GM23338 (cell line): Measurements from ENCODE around the gene EXOC2. TPM values are rescaled to one million over a fixed set of nuclear protein-coding genes. Genes with fewer than 3 reads are reported as not detected.

Experiments used
- ATAC-seq: fragments of 200-7000 bp; cut with Tn5 transposase; 3 replicates; pipeline ENCODE4 v1.9.1; 2020
- DNase-seq: peaks from one replicate; pipeline ENCODE4 v3.0.0-alpha.2; 2015; ENCODE audit warnings: low spot score
- H2AFZ ChIP-seq: fragments of 200-600 bp; sonication (generic); 2 replicates; pipeline ENCODE4 v1.8.0; 2016; ENCODE audit warnings: antibody characterized with exemption, mild to moderate bottlenecking, moderate library complexity
- H3F3A ChIP-seq: fragments of 200-600 bp; sonication (generic); replicated peaks from 2 replicates; pipeline ENCODE4 v1.8.0; 2017; ENCODE audit warnings: antibody characterized with exemption, mixed run types, low read depth
- H3K27ac ChIP-seq: fragments of 200-600 bp; sonication (generic); 2 replicates; pipeline ENCODE4 v1.6.1; 2016; ENCODE audit warnings: low read depth
- H3K27me3 ChIP-seq: fragments of 200-600 bp; sonication (generic); 2 replicates; pipeline ENCODE4 v1.8.0; 2016; ENCODE audit warnings: mild to moderate bottlenecking, mixed run types, moderate library complexity; ENCODE audit not compliant: insufficient read depth
- H3K36me3 ChIP-seq: fragments of 200-600 bp; sonication (generic); 2 replicates; pipeline ENCODE4 v1.8.0; 2016; ENCODE audit warnings: mild to moderate bottlenecking; ENCODE audit not compliant: insufficient read depth
- H3K4me1 ChIP-seq: fragments of 200-600 bp; sonication (generic); 2 replicates; pipeline ENCODE4 v1.8.0; 2016; ENCODE audit warnings: mild to moderate bottlenecking, moderate library complexity; ENCODE audit not compliant: insufficient read depth
- H3K4me2 ChIP-seq: fragments of 200-600 bp; sonication (generic); 2 replicates; pipeline ENCODE4 v1.7.1; 2017; ENCODE audit warnings: mixed run types
- H3K4me3 ChIP-seq: fragments of 200-600 bp; sonication (generic); 2 replicates; pipeline ENCODE4 v1.6.1; 2016; ENCODE audit warnings: mixed run types
- H3K79me2 ChIP-seq: fragments of 200-600 bp; sonication (generic); replicated peaks from 2 replicates; pipeline ENCODE4 v1.8.0; 2017; ENCODE audit warnings: mild to moderate bottlenecking; ENCODE audit not compliant: insufficient read depth
- H3K9me2 ChIP-seq: fragments of 200-600 bp; sonication (generic); 2 replicates; pipeline ENCODE4 v1.8.0; 2017; ENCODE audit not compliant: insufficient read depth
- H4K20me1 ChIP-seq: fragments of 200-600 bp; sonication (generic); replicated peaks from 2 replicates; pipeline ENCODE4 v1.8.0; 2017; ENCODE audit warnings: mild to moderate bottlenecking; ENCODE audit not compliant: insufficient read depth
- H3K27ac Mint-ChIP-seq: 2 replicates; pipeline ENCODE4 v1.8.0; 2020; ENCODE audit warnings: inconsistent platforms, mild to moderate bottlenecking, moderate library complexity, mixed read lengths
- H3K27me3 Mint-ChIP-seq: 3 replicates; pipeline ENCODE4 v1.8.0; 2022; ENCODE audit warnings: low read depth, mild to moderate bottlenecking, moderate library complexity, mixed read lengths, inconsistent platforms; ENCODE audit not compliant: insufficient read depth, poor library complexity
- H3K36me3 Mint-ChIP-seq: 3 replicates; pipeline ENCODE4 v1.8.0; 2021; ENCODE audit warnings: low read depth, mild to moderate bottlenecking, inconsistent platforms, moderate library complexity, mixed read lengths
- H3K4me1 Mint-ChIP-seq: 3 replicates; pipeline ENCODE4 v1.8.0; 2020; ENCODE audit warnings: mild to moderate bottlenecking, inconsistent platforms, mixed read lengths
- H3K4me3 Mint-ChIP-seq: 3 replicates; pipeline ENCODE4 v1.8.0; 2021; ENCODE audit warnings: moderate library complexity, mild to moderate bottlenecking, inconsistent platforms, mixed read lengths
- H3K9me3 Mint-ChIP-seq: 3 replicates; pipeline ENCODE4 v1.8.0; 2020; ENCODE audit warnings: moderate library complexity, mild to moderate bottlenecking, inconsistent platforms, mixed read lengths
- CREB1 ChIP-seq: fragments of 250-450 bp; sonication (Bioruptor Pico); IDR thresholded peaks from 2 replicates; pipeline ENCODE4 v1.5.0; 2020; ENCODE audit warnings: low read depth, mild to moderate bottlenecking, moderate library complexity
- ETS1 ChIP-seq: IDR thresholded peaks from 2 replicates; pipeline ENCODE4 v1.6.1; 2016; ENCODE audit warnings: antibody characterized with exemption
- EZH2 ChIP-seq: fragments of 200-600 bp; sonication (generic); IDR thresholded peaks from one replicate; pipeline ENCODE4 v1.8.0; 2017; ENCODE audit warnings: antibody characterized with exemption, mild to moderate bottlenecking, low read depth; ENCODE audit not compliant: unreplicated experiment
- NANOG ChIP-seq: IDR thresholded peaks from 2 replicates; pipeline ENCODE4 v1.6.1; 2016; ENCODE audit warnings: antibody characterized with exemption, borderline replicate concordance
- POLR2AphosphoS5 ChIP-seq: IDR thresholded peaks from 2 replicates; pipeline ENCODE4 v1.6.1; 2016; ENCODE audit warnings: antibody characterized with exemption, low read depth
- ZNF114 ChIP-seq: fragments of 250-450 bp; sonication (Bioruptor Pico); IDR thresholded peaks from 2 replicates; pipeline ENCODE4 v1.5.0; 2020; ENCODE audit warnings: mild to moderate bottlenecking, moderate library complexity
- polyA plus RNA-seq: library from polyadenylated mRNA; unstranded; fragments of >200 nt; fragmentation: Nextera tagmentation; extraction: Ambion mirVana; gene quantifications from 2 replicates; pipeline ENCODE4 v1.2.1, GENCODE V29; 2016
- total RNA-seq: library from RNA; depleted of rRNA; stranded (reverse); fragments of >200 nt; shearing (Covaris generic); gene quantifications from 2 replicates; pipeline ENCODE4 v1.2.3, GENCODE V29; 2014
- TF ChIP-seq, protein P1 (sequence below), 2 experiments: fragments of 200-600 bp in 1 of 2; sonication (generic) in 1 of 2; conservative IDR thresholded peaks; 2 replicates each; pipeline versions ENCODE4 v1.5.1 to v1.6.1; 2016 to 2017; ENCODE audit warnings: antibody characterized with exemption in 2 of 2, low read depth in 2 of 2, mild to moderate bottlenecking in 2 of 2, moderate library complexity in 1 of 2
- TF ChIP-seq, protein P2 (sequence below): IDR thresholded peaks from one replicate; pipeline ENCODE4 v1.6.1; 2018; ENCODE audit warnings: antibody characterized with exemption; ENCODE audit not compliant: unreplicated experiment

EXOC2 gene
- total and polyA plus RNA-seq, 2 experiments from 2014 or later: 28.7 to 93.6 TPM

DNA sequence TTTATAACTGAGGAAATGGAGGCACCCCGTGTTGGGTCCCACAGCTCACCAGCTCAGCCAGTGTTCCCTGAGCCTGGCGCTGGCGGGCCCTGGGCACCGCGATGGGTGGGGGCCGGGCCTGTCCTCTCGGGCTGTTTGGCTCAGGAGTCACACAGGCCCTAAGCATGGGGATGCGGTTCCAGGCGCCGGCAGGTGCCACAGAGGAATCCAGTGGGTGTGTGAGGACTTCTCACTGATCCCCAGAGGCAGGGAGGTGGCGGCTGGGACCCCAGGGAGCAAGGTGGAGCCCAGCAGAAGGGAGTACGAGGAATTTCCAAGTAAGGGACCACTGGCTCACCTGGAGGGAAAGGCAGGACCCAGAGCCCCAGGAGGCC, 243.9 kb downstream of the EXOC2 start:
- Histone ChIP-seq H3K27ac (no peak overlapping the region), H3K4me1 (no peaks in the 10 kb centered on the region), H3K79me2 (no peaks in the 10 kb centered on the region), H3K4me2 (no peak overlapping the region), H3K36me3 (no peaks in the 10 kb centered on the region), H3K9me2 (no peaks in the 10 kb centered on the region), H2AFZ (no peak overlapping the region), H3K27me3 (no peaks in the 10 kb centered on the region), H3K4me3 (no peak overlapping the region), H4K20me1 (no peaks in the 10 kb centered on the region), H3F3A (no peaks in the 10 kb centered on the region)
- DNase-seq (no peak), ATAC-seq (no peak)
- H3K27ac Mint-ChIP-seq: no peak overlapping the region
- H3K4me3 Mint-ChIP-seq: no peak overlapping the region
- peaks cover 20% of the 10 kb centered on the region for H3K36me3 Mint-ChIP-seq
- no peak for TF ChIP-seq EZH2
- TF ChIP-seq ZNF114 (CRISPR knock-in tag): no peak
- H3K27me3 Mint-ChIP-seq: peaks cover 6% of the 10 kb centered on the region
- peaks cover 34% of the 10 kb centered on the region for H3K9me3 Mint-ChIP-seq
- H3K4me1 Mint-ChIP-seq: peaks cover 6% of the 10 kb centered on the region; the same call in 2 of the 3 replicates

DNA sequence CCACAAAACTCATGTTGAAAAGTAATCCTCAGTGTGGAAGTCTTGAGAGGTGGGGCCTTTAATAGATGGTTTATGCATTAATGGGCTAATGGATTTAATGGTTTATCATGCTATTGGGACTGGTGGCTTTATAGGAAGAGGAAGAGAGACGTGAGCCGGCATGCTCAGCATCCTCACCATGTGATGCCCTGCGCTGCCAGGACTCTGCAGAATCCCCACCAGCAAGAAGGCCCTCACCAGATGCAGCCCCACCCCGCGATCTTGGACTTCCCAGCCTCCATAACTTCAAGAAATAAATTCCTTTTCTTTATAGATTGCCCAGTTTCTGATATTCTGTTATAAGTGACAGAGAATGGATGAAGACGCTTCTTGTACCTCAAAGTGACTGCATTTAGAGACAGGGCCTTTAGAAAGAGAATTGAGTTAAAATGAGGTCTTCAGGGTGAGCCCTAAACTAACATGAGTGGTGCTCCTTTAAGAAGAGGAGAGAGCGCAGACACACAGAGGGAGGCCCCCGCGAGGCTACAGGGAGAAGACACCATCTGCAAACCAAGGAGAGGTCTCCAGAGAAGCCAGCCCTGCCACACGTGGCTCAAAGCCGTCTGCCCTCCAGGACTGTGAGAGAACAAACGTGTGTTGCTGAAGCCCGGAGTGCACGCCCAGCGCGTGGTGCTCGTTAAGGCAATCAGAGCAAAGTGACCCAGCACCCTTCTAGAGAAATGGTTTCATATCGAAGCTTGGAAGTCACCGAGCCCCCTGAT, 244.5 kb downstream of the EXOC2 start:
- no peak overlapping the region for H2AFZ ChIP-seq
- Mint-ChIP-seq H3K4me3 (no peak overlapping the region), H3K4me1 (peaks cover 6% of the 10 kb centered on the region; the same call in 2 of the 3 replicates), H3K27ac (no peak overlapping the region), H3K36me3 (peaks cover 20% of the 10 kb centered on the region), H3K27me3 (peaks cover 6% of the 10 kb centered on the region), H3K9me3 (peaks cover 34% of the 10 kb centered on the region)
- no peak overlapping the region for H3K27ac ChIP-seq
- H3F3A ChIP-seq: no peaks in the 10 kb centered on the region
- no peaks in the 10 kb centered on the region for H4K20me1 ChIP-seq
- H3K4me1 ChIP-seq: no peaks in the 10 kb centered on the region
- H3K36me3 ChIP-seq: no peaks in the 10 kb centered on the region
- no peak overlapping the region for H3K4me2 ChIP-seq
- no peak for ATAC-seq
- H3K27me3 ChIP-seq: no peaks in the 10 kb centered on the region
- H3K79me2 ChIP-seq: no peaks in the 10 kb centered on the region
- H3K4me3 ChIP-seq: no peak overlapping the region
- no peaks in the 10 kb centered on the region for H3K9me2 ChIP-seq
- DNase-seq: no peak
- TF ChIP-seq ZNF114 (CRISPR knock-in tag): no peak
- no peak for TF ChIP-seq EZH2
- TF ChIP-seq, protein P1, sequence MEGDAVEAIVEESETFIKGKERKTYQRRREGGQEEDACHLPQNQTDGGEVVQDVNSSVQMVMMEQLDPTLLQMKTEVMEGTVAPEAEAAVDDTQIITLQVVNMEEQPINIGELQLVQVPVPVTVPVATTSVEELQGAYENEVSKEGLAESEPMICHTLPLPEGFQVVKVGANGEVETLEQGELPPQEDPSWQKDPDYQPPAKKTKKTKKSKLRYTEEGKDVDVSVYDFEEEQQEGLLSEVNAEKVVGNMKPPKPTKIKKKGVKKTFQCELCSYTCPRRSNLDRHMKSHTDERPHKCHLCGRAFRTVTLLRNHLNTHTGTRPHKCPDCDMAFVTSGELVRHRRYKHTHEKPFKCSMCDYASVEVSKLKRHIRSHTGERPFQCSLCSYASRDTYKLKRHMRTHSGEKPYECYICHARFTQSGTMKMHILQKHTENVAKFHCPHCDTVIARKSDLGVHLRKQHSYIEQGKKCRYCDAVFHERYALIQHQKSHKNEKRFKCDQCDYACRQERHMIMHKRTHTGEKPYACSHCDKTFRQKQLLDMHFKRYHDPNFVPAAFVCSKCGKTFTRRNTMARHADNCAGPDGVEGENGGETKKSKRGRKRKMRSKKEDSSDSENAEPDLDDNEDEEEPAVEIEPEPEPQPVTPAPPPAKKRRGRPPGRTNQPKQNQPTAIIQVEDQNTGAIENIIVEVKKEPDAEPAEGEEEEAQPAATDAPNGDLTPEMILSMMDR (conservative IDR thresholded peaks at IDR 0.05; ENCODE audit: low read depth in 2 of 2): no peak
- TF ChIP-seq, protein P2, sequence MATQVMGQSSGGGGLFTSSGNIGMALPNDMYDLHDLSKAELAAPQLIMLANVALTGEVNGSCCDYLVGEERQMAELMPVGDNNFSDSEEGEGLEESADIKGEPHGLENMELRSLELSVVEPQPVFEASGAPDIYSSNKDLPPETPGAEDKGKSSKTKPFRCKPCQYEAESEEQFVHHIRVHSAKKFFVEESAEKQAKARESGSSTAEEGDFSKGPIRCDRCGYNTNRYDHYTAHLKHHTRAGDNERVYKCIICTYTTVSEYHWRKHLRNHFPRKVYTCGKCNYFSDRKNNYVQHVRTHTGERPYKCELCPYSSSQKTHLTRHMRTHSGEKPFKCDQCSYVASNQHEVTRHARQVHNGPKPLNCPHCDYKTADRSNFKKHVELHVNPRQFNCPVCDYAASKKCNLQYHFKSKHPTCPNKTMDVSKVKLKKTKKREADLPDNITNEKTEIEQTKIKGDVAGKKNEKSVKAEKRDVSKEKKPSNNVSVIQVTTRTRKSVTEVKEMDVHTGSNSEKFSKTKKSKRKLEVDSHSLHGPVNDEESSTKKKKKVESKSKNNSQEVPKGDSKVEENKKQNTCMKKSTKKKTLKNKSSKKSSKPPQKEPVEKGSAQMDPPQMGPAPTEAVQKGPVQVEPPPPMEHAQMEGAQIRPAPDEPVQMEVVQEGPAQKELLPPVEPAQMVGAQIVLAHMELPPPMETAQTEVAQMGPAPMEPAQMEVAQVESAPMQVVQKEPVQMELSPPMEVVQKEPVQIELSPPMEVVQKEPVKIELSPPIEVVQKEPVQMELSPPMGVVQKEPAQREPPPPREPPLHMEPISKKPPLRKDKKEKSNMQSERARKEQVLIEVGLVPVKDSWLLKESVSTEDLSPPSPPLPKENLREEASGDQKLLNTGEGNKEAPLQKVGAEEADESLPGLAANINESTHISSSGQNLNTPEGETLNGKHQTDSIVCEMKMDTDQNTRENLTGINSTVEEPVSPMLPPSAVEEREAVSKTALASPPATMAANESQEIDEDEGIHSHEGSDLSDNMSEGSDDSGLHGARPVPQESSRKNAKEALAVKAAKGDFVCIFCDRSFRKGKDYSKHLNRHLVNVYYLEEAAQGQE: no peak
- TF ChIP-seq POLR2AphosphoS5: no peak
- no peak for TF ChIP-seq CREB1 (CRISPR knock-in tag)
- no peak for TF ChIP-seq ETS1
- TF ChIP-seq NANOG: no peak
